Measurements from ENCODE around the gene USP30. TPM values are rescaled to one million over a fixed set of nuclear protein-coding genes. Genes with fewer than 3 reads are reported as not detected.

Gene USP30
- total RNA-seq, 2 donors from 2014 or later = 25.1 to 27.7 TPM

- Histone ChIP-seq H3K4me3 (no peak overlapping the region), H3K27ac (no peak overlapping the region), H3K9me3 (no peaks in the 10 kb centered on the region), H3K36me3 (no peaks in the 10 kb centered on the region), H3K27me3 (no peaks in the 10 kb centered on the region), H3K9ac (ENCODE audit: low read depth in 2 of 2, low read length in 2 of 2) (no peak overlapping the region), H3K4me1 (no peaks in the 10 kb centered on the region)
- intact Hi-C loops (cut with DNase I) = no loop called here
- no peak for DNase-seq
- no peak for TF ChIP-seq CTCF (IDR thresholded peaks at IDR 0.05)
These were observed 72.7 kb downstream of the USP30 start for GRCh38 chr12:109124878-109125648.

- no peaks in the 10 kb centered on the region for H3K9me3 ChIP-seq
- TF ChIP-seq CTCF (IDR thresholded peaks at IDR 0.05) = no peak
- H3K9ac ChIP-seq (ENCODE audit: low read depth in 2 of 2, low read length in 2 of 2) = no peak overlapping the region
- no peaks in the 10 kb centered on the region for H3K36me3 ChIP-seq
- no peak overlapping the region for H3K4me3 ChIP-seq
- intact Hi-C loops (cut with DNase I) = no loop called here
- no peak overlapping the region for H3K27ac ChIP-seq
- H3K4me1 ChIP-seq = no peaks in the 10 kb centered on the region
- peak; percentile 50 for DNase-seq
- H3K27me3 ChIP-seq = no peaks in the 10 kb centered on the region
These were observed 73.4 kb downstream of the USP30 start for GRCh38 chr12:109125791-109126190.

GRCh38 chr12:109126784-109127183, 74.4 kb downstream of the USP30 start:
- no peaks in the 10 kb centered on the region for H3K9me3 ChIP-seq

GRCh38 chr12:109127533-109128242, 75.3 kb downstream of the USP30 start:
- H3K4me1 ChIP-seq = no peaks in the 10 kb centered on the region
- intact Hi-C loops (cut with DNase I) = no loop called here
- no peaks in the 10 kb centered on the region for H3K9me3 ChIP-seq
- no peak overlapping the region for H3K9ac ChIP-seq (ENCODE audit: low read depth in 2 of 2, low read length in 2 of 2)
- DNase-seq = no peak
- no peak overlapping the region for H3K4me3 ChIP-seq
- TF ChIP-seq CTCF (IDR thresholded peaks at IDR 0.05) = no peak
- H3K36me3 ChIP-seq = no peaks in the 10 kb centered on the region
- H3K27ac ChIP-seq = no peak overlapping the region
- H3K27me3 ChIP-seq = no peaks in the 10 kb centered on the region

More at GRCh38 chr12:109126784-109127183, 74.4 kb downstream of the USP30 start:
- Histone ChIP-seq H3K36me3 (no peaks in the 10 kb centered on the region), H3K27me3 (no peaks in the 10 kb centered on the region), H3K4me1 (no peaks in the 10 kb centered on the region), H3K4me3 (no peak overlapping the region), H3K9ac (ENCODE audit: low read depth in 2 of 2, low read length in 2 of 2) (no peak overlapping the region), H3K27ac (no peak overlapping the region)
- intact Hi-C loops (cut with DNase I) = no loop called here
- DNase-seq = no peak
- no peak for TF ChIP-seq CTCF (IDR thresholded peaks at IDR 0.05)

- H3K27me3 ChIP-seq = no peaks in the 10 kb centered on the region
- no peaks in the 10 kb centered on the region for H3K9me3 ChIP-seq
- H3K36me3 ChIP-seq = no peaks in the 10 kb centered on the region
- H3K4me3 ChIP-seq = no peak overlapping the region
- no peak for TF ChIP-seq CTCF (IDR thresholded peaks at IDR 0.05)
- DNase-seq = no peak
- intact Hi-C loops (cut with DNase I) = no loop called here
- no peak overlapping the region for H3K27ac ChIP-seq
- peak overlapping the region in 1 of 2 donors; percentile 29 for H3K9ac ChIP-seq (ENCODE audit: low read depth in 2 of 2, low read length in 2 of 2)
- H3K4me1 ChIP-seq = no peaks in the 10 kb centered on the region
These were observed 78.1 kb downstream of the USP30 start for GRCh38 chr12:109130297-109131153.
